Activated T-cell treated with anti-CD3 and anti-CD28 coated beads, Interleukin-2, amount 50 U/mL, for 4 hours (primary cell): Measurements from ENCODE around the gene FOCAD. TPM values are rescaled to one million over a fixed set of nuclear protein-coding genes. Genes with fewer than 3 reads are reported as not detected.
A peak's percentile ranks its signal among the peaks of the same experiment; 100 is the strongest.
"Not testable (repeated sequence)": the region's sequence is repeated elsewhere in the genome, so short reads cannot be mapped to it uniquely, and the experiment has no call there.

Source experiments
- ATAC-seq, 2 donors: fragments of 200-7000 bp; cut with Tn5 transposase; one replicate each; pipeline ENCODE4 v1.10.0; 2021
- DNase-seq: peaks from one replicate; pipeline ENCODE4 v3.0.0-alpha.2; 2020
- H3K27me3 Mint-ChIP-seq: one replicate; pipeline ENCODE4 v1.8.0; 2021; ENCODE audit warnings: low read depth, mixed read lengths
- H3K36me3 Mint-ChIP-seq: one replicate; pipeline ENCODE4 v1.8.0; 2022; ENCODE audit warnings: mixed read lengths; ENCODE audit not compliant: insufficient read depth
- H3K4me1 Mint-ChIP-seq: one replicate; pipeline ENCODE4 v1.8.0; 2021; ENCODE audit warnings: low read depth, mixed read lengths
- H3K4me3 Mint-ChIP-seq: one replicate; pipeline ENCODE4 v1.8.0; 2021; ENCODE audit warnings: mild to moderate bottlenecking, moderate library complexity, mixed read lengths
- H3K9me3 Mint-ChIP-seq: one replicate; pipeline ENCODE4 v1.8.0; 2021; ENCODE audit warnings: mixed read lengths
- total RNA-seq, 3 donors: library from RNA; stranded (reverse); gene quantifications; one replicate each; pipeline ENCODE4 v1.2.1, GENCODE V29; 2021

The FOCAD gene, protein sequence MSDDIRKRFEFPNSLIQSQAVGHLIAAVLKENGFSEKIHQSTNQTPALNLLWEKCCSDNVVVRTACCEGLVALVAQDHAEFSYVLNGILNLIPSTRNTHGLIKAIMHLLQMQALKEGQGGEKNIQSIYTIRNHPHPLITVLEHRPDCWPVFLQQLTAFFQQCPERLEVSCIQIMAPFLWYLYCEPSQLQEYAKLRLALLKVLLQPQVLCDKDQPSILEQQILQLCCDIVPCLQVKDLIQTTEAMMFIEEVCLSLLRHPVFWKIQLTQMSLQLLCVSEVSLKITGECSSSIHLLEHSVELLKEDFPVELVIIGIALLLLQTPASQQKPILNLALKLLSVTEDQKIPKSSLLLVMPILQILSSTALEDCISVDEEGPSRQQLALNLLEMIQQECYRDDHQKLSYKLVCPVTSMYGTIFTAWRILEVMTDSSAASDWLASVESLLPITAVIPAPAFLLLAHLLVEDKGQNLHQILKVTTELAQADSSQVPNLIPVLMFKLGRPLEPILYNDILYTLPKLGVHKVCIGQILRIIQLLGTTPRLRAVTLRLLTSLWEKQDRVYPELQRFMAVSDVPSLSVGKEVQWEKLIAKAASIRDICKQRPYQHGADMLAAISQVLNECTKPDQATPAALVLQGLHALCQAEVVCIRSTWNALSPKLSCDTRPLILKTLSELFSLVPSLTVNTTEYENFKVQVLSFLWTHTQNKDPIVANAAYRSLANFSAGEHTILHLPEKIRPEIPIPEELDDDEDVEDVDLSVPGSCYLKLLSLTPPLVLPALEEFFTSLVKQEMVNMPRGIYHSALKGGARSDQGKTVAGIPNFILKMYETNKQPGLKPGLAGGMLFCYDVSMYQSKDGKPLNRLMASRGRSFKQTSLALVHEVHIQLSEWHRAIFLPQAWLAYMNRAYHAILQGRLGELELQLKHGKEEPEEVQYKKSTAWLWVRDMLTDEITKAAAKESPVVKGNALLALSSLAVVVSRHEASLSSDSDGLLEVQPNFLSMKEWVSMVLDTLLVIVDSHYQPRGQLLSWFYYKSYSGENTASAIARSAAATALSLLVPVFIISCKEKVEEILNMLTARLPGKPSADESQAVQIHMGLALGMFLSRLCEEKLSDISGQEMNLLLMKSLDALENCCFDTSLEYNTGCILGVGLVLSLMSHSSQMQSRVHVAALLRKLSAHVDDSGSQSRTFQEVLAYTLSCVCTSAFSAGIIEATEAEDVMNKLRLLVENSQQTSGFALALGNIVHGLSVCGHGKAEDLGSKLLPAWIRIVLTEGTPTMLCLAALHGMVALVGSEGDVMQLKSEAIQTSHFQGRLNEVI (N-terminal part only)
- 10 to 100 TPM; 15.5 to 19.9 (median 18.6) TPM for total RNA-seq

DNA sequence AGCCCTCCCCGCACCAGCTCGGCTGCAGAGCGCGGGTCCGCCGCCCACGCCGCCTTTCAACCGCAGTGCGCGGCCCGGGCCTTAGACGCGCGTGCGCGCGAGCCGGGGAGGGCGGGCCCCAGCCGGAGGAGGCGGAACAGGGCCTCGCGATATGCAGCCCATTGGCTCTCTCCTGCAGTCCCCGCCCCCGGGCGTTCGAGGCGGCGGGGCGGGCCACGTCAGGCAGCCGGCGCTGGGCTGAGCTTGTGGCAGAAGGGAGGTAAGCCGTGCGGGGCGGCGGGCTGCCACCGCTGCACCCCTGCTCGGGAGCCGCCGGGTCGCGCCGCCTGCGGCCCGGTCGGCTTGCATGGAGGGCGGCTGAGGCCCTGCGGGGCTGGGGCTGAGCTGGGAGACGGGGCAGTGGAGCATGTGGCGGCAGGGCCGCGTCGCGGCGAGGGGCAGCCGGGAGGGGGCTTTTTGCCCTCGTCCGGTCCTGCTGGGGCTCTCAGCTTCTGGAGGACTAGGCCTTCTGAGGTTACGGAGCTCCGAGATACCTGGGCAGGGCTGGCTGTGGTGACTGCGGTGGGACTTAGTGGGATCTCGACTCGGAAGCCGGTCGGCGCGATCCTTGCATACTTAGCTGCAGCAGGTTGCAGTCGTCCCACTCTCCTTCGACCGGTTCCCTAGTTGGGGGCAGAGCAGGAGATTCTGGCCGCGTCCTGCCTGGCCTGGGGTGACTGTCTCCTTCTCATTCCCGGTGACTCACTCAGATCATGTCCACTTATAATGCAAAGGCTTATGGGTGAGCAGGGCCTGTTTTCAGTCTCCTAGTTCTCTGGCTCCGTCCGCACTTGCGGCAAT lies at the start of gene FOCAD:
TSS of gene FOCAD (plus strand) at position 225 of the 840 bp plus-strand sequence. CDS start 31,095 bp downstream, outside the sequence.
- ATAC-seq: peak; percentile 99
- Mint-ChIP-seq H3K36me3 (no peaks in the 10 kb centered on the region), H3K4me3 (peak within 1 kb of the TSS; percentile 89), H3K9me3 (no peaks in the 10 kb centered on the region), H3K27me3 (no peaks in the 10 kb centered on the region), H3K4me1 (peaks cover 27% of the 10 kb centered on the region)
- DNase-seq: peak; percentile 94

DNA sequence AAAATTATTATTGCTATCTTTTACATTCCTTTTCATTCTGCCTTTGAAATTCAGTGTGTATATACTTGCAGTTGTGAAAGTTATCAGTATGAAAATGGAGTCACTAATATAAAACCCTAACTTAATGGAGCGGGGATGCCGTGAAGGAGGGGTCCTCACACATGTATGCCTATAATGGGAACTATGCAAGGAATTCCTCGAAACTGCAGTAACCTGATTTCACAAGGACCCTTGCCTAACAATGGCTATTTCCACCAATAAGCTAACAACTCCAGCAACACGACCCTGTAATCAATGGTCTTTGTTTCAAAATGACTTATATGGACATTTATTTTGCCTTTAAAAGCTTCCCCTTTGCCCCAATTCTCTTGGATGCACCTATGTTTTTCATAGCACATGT lies 49.2 kb upstream of the FOCAD start:
- ATAC-seq (no peak), DNase-seq (no peak)
- peaks cover 3% of the 10 kb centered on the region for H3K4me1 Mint-ChIP-seq
- peaks cover 5% of the 10 kb centered on the region for H3K27me3 Mint-ChIP-seq
- H3K36me3 Mint-ChIP-seq: no peaks in the 10 kb centered on the region
- no peaks in the 10 kb centered on the region for H3K9me3 Mint-ChIP-seq
- H3K4me3 Mint-ChIP-seq: no peak overlapping the region

DNA sequence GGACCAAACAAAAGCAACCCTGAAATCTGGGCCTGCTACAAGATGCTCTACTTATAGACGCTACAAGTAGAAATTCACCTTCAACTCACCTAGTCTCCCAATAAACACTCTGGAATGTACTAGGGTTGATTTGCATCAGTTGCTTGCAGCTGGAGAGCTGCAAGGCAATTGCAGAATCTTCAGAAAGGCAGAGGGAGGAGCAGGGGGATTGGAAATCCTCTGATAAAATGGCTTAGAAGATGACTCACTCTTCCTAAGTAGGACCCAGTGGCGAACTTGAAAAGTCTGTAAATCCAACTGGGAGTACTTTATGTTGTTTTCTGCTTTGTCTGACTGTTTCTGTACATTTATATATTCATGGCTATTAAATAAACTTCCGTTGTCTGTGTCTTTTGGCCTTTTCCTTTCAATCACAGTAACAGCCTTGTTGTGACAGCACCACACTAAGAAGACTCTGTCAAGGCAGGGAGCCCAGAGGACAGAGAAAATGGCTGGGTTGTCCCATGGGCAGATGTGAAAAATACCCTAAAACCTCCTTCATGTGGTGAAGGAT lies 47.1 kb upstream of the FOCAD start:
- Mint-ChIP-seq H3K4me1 (peaks cover 13% of the 10 kb centered on the region), H3K4me3 (no peak overlapping the region), H3K9me3 (no peaks in the 10 kb centered on the region), H3K36me3 (no peaks in the 10 kb centered on the region), H3K27me3 (peaks cover under 1% of the 10 kb centered on the region)
- no peak for DNase-seq
- ATAC-seq: no peak

DNA sequence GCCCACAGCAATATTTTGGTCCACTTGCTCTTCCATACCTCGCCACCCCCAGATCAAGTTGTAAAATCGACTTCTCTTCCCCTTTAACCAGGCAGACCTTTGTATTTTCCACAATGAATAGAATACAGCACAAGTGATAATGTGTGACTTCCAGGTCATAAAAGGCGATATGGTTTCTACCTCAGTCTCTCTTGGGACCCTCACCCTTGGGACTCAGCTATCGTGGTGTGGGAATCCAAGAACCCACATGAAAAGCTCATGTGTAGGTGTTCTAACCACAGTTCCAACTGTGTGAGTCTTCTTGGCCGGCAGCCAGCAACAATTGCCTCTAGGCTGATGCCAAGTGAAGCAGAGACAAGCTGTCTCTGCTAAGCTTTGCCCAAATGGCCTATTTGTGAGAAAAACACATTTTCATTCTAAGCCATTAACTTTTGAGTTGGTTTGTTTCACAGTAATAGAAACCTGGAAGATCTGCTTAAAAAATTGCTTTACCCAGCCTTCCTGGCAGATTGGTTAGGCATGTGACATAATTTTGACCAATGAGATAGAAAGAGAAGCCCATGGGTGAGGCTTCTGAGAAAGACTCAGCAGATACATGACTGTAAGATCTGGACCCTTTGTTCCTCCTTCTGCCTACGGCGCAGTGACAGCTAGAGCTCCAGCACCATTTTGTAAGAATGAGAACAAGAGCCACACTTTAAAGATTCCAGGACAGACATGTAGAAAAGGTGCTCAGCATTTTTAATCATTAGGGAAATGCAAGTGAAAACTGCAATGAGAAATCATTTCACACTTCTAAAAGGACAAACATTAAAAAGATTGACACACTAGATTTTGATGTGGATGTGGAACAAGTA lies 43.5 kb upstream of the FOCAD start:
- ATAC-seq: peak; percentile 88 to 91
- H3K9me3 Mint-ChIP-seq: no peaks in the 10 kb centered on the region
- no peaks in the 10 kb centered on the region for H3K36me3 Mint-ChIP-seq
- H3K27me3 Mint-ChIP-seq: no peaks in the 10 kb centered on the region
- H3K4me1 Mint-ChIP-seq: peaks cover 15% of the 10 kb centered on the region
- DNase-seq: peak; percentile 80
- peak overlapping the region; percentile 59 for H3K4me3 Mint-ChIP-seq

DNA sequence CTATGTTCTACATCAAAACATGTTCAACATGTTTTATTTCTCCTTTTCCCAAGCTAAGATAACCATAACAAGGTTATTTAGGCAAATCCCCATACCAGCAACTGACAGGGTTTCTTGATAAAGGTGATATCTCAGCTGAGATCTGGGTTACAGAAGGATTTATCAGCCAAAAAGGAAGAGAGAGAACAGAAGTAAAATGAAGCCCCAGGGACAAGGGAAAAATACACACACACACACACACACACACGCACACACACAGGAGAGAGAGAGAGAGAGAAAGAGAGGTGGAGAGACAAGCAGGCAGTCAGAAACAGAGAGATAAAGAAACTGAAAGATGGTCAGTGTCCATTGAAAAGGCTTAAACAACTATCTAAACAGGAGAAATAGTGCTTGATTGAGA lies 42.0 kb upstream of the FOCAD start:
- ATAC-seq: no peak
- H3K9me3 Mint-ChIP-seq: no peaks in the 10 kb centered on the region
- peaks cover 15% of the 10 kb centered on the region for H3K4me1 Mint-ChIP-seq
- H3K4me3 Mint-ChIP-seq: no peak overlapping the region
- H3K27me3 Mint-ChIP-seq: no peaks in the 10 kb centered on the region
- no peaks in the 10 kb centered on the region for H3K36me3 Mint-ChIP-seq
- DNase-seq: no peak

DNA sequence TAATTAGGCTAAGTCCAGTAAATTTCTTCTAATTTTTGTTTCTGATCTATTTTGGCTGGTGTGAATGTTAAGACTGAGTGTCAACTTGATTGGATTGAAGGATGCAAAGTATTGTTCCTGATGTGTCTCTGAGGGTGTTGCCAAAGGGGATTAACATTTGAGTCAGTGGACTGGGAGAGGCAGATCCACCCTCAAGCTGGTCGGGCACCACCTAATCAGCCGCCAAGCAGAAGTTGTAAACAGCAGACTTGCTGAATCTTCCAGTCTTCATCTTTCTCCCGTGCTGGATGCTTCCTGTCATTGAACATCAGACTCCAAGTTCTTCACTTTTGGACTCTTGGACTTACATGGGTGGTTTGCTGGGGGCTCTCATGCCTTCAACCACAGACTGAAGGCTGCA lies 40.4 kb upstream of the FOCAD start:
- no peaks in the 10 kb centered on the region for H3K9me3 Mint-ChIP-seq
- peaks cover 15% of the 10 kb centered on the region for H3K4me1 Mint-ChIP-seq
- no peaks in the 10 kb centered on the region for H3K36me3 Mint-ChIP-seq
- DNase-seq (no peak), ATAC-seq (no peak)
- no peaks in the 10 kb centered on the region for H3K27me3 Mint-ChIP-seq
- H3K4me3 Mint-ChIP-seq: no peak overlapping the region

DNA sequence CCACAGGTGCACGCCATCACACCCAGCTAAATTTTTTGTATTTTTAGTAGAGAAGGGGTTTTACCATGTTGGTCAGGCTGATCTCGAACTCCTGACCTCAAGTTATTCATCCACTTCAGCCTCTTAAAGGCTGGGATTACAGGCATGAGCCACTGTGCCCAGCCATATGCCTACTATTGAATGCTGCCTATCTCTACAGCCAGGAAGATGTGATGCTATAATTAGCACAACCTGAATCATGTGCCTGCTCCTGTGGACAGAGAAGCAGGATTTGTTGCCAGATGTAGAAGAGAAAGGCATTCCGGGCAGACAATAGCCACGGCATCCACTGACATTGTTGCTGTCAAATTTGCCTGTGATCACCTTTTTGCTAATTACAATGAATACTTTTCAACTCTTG lies 37.4 kb upstream of the FOCAD start:
- no peak for DNase-seq
- H3K4me3 Mint-ChIP-seq: no peak overlapping the region
- H3K4me1 Mint-ChIP-seq: peaks cover 2% of the 10 kb centered on the region
- H3K27me3 Mint-ChIP-seq: no peaks in the 10 kb centered on the region
- H3K9me3 Mint-ChIP-seq: no peaks in the 10 kb centered on the region
- no peaks in the 10 kb centered on the region for H3K36me3 Mint-ChIP-seq
- ATAC-seq: no peak

DNA sequence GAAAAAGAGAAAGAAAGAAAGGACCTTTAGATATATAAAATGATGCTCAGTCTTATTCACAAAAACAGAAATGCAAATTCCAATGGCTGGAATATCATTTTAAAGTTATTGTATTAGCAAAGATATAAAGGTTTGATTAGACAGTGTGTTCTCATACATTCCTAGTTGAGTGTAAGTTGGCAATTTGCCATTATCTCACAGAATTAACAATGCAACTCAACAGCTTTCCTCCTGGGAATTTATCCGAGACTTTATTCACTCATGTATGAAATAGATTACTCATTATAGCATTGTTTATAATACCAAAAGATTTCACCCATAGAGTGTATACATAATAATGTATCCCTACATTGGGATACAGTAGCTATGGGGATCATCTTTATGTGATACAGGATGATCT lies 34.7 kb upstream of the FOCAD start:
- no peaks in the 10 kb centered on the region for H3K27me3 Mint-ChIP-seq
- no peaks in the 10 kb centered on the region for H3K9me3 Mint-ChIP-seq
- DNase-seq: no peak
- no peaks in the 10 kb centered on the region for H3K36me3 Mint-ChIP-seq
- no peaks in the 10 kb centered on the region for H3K4me1 Mint-ChIP-seq
- no peak for ATAC-seq
- no peak overlapping the region for H3K4me3 Mint-ChIP-seq

DNA sequence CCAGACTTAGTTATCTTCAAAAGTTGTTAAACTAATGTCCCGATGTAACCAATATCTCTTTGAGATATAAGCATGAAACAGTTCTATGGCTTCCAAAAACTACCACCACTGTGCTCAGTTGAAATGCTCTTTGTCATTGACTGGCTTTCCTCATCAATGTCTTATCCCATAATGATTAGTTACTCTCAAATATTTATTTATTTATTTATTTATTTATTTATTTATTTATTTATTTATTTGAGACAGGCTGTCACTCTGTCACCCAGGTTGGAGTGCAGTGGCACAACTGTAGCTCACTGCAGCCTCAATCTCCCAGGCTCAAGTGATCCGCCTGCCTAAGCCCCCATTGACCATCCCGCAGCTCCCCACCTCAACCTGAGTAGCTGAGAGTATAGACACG lies 33.7 kb upstream of the FOCAD start:
- Mint-ChIP-seq H3K4me1 (peaks cover 2% of the 10 kb centered on the region), H3K4me3 (no peak overlapping the region), H3K27me3 (no peaks in the 10 kb centered on the region), H3K9me3 (no peaks in the 10 kb centered on the region), H3K36me3 (no peaks in the 10 kb centered on the region)
- DNase-seq (no peak), ATAC-seq (no peak)

DNA sequence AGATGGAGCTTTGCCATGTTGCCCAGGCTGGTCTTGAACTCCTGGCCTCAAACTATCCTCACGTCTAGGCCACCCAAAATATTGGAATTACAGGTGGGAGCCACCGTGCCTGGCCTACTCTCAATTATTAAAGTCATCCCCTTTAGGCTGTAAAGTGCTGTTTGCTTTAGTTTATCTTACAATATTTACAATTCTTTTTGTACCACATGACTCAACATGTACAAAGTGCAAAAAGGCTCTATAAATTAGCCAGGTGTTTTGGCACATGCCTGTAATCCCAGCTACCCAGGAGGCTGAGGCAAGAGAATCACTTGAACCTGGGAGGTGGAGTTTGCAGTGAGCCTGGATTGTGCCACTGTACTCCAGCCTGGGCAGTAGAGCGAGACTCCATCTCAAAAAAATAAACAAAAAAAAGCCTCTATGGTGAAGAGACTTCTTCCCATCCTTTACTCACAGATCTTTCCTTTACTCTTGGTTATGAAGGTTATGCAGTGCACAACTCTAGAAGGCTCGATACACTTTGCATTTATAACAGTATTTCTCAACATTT lies 33.2 kb upstream of the FOCAD start:
- no peaks in the 10 kb centered on the region for H3K9me3 Mint-ChIP-seq
- H3K27me3 Mint-ChIP-seq: no peaks in the 10 kb centered on the region
- H3K36me3 Mint-ChIP-seq: no peaks in the 10 kb centered on the region
- no peak for DNase-seq
- H3K4me3 Mint-ChIP-seq: no peak overlapping the region
- ATAC-seq: no peak
- H3K4me1 Mint-ChIP-seq: peaks cover 3% of the 10 kb centered on the region

DNA sequence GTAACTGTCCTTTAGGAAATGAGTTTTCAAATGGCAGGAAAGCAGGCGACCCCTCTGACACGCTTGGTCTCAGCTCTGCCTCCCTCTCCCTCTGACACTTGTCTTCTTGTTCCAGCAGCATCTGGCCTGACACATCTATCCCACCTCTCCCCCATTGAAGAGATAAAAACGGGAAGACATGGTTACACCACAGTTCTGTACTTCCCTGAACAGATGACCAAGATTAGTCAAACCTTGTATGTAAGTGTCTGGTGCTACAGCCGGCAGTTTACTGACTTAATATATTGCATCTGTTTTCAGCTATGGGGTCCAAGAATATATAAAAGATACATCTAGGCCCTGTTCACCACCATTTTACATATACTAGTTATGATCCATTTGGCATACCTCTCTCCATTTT lies 32.1 kb upstream of the FOCAD start:
- H3K9me3 Mint-ChIP-seq: no peaks in the 10 kb centered on the region
- H3K4me1 Mint-ChIP-seq: peaks cover 3% of the 10 kb centered on the region
- DNase-seq (no peak), ATAC-seq (no peak)
- no peak overlapping the region for H3K4me3 Mint-ChIP-seq
- no peaks in the 10 kb centered on the region for H3K36me3 Mint-ChIP-seq
- no peaks in the 10 kb centered on the region for H3K27me3 Mint-ChIP-seq

DNA sequence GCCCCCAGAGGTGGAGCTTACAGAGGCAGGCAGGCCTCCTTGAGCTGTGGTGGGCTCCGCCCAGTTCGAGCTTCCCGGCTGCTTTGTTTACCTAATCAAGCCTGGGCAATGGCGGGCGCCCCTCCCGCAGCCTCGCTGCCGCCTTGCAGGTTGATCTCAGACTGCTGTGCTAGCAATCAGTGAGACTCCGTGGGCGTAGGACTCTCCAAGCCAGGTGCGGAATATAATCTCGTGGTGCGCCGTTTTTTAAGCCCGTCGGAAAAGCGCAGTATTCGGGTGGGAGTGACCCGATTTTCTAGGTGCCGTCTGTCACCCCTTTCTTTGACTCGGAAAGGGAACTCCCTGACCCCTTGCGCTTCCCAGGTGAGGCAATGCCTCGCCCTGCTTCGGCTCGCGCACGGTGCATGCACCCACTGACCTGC lies 25.8 kb upstream of the FOCAD start:
- H3K9me3 Mint-ChIP-seq, H3K4me3 Mint-ChIP-seq, ATAC-seq, H3K36me3 Mint-ChIP-seq, H3K4me1 Mint-ChIP-seq, H3K27me3 Mint-ChIP-seq: not testable (repeated sequence)
- DNase-seq: peak; percentile 30
